ENCODE results near the gene L3MBTL4.

DNA sequence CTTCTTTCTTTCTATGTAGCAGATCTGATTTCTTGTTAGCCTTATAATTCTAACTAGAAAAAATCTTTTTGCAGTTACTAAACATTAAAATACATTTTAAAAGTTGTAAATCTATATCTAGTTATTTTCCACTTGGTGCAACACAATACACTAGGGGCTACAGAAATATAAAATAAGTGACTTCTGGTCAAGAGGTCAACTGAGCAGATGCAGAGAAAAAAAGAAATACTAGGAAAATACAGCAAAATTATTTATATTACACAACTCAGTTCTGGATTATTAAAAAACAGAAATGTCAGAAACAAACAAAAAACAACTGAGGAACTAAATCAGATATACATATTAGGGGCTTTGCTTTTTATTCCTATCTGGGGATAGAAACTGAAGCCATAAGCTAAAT is 83.9 kb downstream of the L3MBTL4 start:
- TF ChIP-seq, protein P1, sequence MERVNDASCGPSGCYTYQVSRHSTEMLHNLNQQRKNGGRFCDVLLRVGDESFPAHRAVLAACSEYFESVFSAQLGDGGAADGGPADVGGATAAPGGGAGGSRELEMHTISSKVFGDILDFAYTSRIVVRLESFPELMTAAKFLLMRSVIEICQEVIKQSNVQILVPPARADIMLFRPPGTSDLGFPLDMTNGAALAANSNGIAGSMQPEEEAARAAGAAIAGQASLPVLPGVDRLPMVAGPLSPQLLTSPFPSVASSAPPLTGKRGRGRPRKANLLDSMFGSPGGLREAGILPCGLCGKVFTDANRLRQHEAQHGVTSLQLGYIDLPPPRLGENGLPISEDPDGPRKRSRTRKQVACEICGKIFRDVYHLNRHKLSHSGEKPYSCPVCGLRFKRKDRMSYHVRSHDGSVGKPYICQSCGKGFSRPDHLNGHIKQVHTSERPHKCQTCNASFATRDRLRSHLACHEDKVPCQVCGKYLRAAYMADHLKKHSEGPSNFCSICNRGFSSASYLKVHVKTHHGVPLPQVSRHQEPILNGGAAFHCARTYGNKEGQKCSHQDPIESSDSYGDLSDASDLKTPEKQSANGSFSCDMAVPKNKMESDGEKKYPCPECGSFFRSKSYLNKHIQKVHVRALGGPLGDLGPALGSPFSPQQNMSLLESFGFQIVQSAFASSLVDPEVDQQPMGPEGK (CRISPR knock-in tag; IDR thresholded peaks at IDR 0.05; ENCODE audit: borderline replicate concordance): no peak
- TF ChIP-seq ZFP3 (CRISPR knock-in tag; IDR thresholded peaks at IDR 0.05) (no peak), ZNF8 (CRISPR knock-in tag; IDR thresholded peaks at IDR 0.05) (no peak), TOX (CRISPR knock-in tag; IDR thresholded peaks at IDR 0.05; ENCODE audit: borderline replicate concordance) (no peak), RARB (CRISPR knock-in tag; IDR thresholded peaks at IDR 0.05) (no peak), OSR1 (CRISPR knock-in tag; IDR thresholded peaks at IDR 0.05) (no peak), ARNTL (CRISPR knock-in tag; IDR thresholded peaks at IDR 0.05; ENCODE audit: borderline replicate concordance, low read depth) (no peak), ESRRG (CRISPR knock-in tag; IDR thresholded peaks at IDR 0.05) (no peak), SNAI2 (CRISPR knock-in tag; IDR thresholded peaks at IDR 0.05) (no peak), ZC3H10 (CRISPR knock-in tag; IDR thresholded peaks at IDR 0.05) (no peak), PPARA (CRISPR knock-in tag; IDR thresholded peaks at IDR 0.05; ENCODE audit: borderline replicate concordance) (no peak), ZFP30 (CRISPR knock-in tag; IDR thresholded peaks at IDR 0.05) (no peak), TCF4 (CRISPR knock-in tag; IDR thresholded peaks at IDR 0.05; ENCODE audit: borderline replicate concordance) (no peak)
- TF ChIP-seq, protein P2, sequence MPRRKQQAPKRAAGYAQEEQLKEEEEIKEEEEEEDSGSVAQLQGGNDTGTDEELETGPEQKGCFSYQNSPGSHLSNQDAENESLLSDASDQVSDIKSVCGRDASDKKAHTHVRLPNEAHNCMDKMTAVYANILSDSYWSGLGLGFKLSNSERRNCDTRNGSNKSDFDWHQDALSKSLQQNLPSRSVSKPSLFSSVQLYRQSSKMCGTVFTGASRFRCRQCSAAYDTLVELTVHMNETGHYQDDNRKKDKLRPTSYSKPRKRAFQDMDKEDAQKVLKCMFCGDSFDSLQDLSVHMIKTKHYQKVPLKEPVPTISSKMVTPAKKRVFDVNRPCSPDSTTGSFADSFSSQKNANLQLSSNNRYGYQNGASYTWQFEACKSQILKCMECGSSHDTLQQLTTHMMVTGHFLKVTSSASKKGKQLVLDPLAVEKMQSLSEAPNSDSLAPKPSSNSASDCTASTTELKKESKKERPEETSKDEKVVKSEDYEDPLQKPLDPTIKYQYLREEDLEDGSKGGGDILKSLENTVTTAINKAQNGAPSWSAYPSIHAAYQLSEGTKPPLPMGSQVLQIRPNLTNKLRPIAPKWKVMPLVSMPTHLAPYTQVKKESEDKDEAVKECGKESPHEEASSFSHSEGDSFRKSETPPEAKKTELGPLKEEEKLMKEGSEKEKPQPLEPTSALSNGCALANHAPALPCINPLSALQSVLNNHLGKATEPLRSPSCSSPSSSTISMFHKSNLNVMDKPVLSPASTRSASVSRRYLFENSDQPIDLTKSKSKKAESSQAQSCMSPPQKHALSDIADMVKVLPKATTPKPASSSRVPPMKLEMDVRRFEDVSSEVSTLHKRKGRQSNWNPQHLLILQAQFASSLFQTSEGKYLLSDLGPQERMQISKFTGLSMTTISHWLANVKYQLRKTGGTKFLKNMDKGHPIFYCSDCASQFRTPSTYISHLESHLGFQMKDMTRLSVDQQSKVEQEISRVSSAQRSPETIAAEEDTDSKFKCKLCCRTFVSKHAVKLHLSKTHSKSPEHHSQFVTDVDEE (CRISPR knock-in tag; IDR thresholded peaks at IDR 0.05): no peak
